Activated T-cell treated with anti-CD3 and anti-CD28 coated beads for 4 hours (primary cell): ENCODE measurements around the gene AKR1C1.
"Not testable (repeated sequence)": the region's sequence is repeated elsewhere in the genome, so short reads cannot be mapped to it uniquely, and the experiment has no call there.

Source experiments
- DNase-seq: peaks from one replicate; pipeline ENCODE4 v3.0.0-alpha.2; 2020

AKR1C1 gene

DNA sequence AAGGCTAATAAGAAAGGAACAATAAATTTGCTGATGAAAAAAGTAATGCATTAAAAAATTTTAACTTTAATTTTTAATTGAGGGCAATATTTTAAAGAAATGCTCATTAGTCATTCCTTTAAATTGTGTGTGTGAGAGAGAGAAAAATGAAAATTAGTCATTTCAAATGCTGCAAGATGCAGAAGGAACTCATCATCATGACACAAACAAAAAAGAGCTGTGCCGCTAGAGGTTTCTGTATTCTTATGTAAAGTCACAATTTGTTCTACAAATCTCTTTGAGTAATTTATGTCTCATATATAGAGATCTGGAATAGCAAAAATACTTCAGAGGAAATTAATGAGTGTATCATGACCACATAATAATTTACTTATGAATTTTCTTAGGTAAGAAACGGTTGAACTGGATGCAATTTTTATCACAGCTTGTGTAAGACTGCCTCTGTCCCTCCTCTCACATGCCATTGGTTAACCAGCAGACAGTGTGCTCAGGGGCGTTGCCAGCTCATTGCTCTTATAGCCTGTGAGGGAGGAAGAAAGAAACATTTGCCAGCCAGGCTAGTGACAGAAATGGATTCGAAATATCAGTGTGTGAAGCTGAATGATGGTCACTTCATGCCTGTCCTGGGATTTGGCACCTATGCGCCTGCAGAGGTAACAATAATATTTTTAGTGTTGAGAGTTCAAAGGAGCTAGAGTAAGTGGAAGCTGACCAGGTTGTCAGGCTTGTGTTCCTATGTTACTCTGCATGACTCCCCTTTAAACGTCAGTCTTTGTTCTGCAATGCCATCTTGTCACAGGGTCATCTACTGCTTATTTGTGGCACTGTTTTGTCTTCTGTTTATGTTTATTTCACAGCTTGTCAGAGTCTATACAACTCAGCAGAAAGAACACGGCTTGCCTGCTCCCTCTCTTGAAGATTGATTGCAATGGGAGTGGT lies at the start of gene AKR1C1:
Gene AKR1C1, plus strand, starts transcription at position 540 of the 939 bp plus-strand sequence. Its CDS starts 30 bp downstream, at position 570.
- not testable (repeated sequence) for DNase-seq

DNA sequence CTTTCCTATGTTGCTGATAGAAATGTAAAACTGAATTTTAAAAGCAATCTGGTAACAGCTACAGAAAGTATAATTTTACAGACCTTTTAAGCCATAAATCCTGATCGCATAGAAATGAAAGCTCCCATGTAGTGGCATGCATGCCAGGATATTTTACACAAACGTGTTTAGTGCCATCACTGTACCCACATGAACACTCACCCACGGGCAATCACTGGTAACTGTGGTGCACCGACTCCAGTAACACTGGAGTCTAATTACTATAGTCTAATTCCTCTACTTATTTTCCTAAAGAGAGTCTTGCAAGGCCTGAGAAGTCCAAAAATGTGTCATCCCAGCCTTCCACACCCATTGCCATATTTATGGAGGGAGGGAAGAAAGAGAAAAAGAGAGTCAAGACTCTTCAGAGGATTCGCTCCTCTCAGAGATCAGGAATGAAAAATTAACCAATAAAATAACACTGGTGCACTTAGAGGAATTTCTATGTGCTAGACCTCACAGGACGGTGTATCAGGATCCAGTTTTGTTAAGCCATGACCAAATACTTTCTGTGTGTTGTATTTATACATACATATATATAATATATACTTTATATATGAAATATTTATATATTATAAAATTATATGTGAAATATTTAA lies 48.9 kb upstream of the AKR1C1 start:
- DNase-seq: no peak

GRCh38 chr10:4916086-4916716 lies 47.0 kb upstream of the AKR1C1 start:
- no peak for DNase-seq

DNA sequence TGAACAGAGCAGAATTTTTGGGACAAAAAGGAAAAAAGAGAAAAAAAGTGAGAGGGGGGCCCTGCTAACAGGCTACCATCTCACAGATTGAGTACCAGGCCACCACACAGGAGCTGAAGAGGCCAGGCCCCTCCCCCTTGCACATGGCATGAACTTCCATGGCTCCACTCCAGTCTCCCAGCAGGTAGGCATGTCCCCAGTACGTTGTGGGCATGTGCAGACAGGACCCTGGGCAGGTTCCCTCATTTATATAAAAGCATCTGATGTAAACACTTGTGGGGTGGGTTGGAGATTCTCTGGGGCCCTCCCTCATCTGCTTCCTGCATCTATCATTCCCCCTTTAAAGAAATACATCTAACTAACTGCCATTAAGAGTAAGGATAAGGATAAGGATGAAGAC lies 45.0 kb upstream of the AKR1C1 start:
- DNase-seq: no peak

GRCh38 chr10:4924482-4924881 lies 38.7 kb upstream of the AKR1C1 start:
- DNase-seq: not testable (repeated sequence)

DNA sequence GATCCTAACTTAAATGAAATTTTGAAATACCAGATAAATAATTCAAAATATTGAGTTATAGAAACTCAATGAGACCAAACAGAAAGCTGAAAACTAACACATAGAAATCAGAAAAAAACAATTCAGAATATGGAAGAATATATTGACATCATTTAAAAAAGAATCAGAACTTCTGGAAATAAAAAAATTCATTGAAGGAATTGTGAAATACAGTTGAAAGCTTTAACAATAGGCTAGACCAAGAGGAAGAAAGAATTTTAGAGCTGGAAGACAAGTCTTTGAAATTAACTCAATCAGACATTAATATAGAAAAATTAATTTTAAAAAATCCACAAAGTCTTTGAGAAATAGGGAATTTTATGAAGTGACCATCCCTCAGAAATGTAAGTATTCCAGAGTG lies 36.8 kb upstream of the AKR1C1 start:
- DNase-seq: no peak

- no peak for DNase-seq
These were observed 31.6 kb upstream of the AKR1C1 start for GRCh38 chr10:4931587-4931986.

GRCh38 chr10:4934391-4934987 lies 28.7 kb upstream of the AKR1C1 start:
- DNase-seq: no peak

- DNase-seq: no peak
These were observed 25.9 kb upstream of the AKR1C1 start for GRCh38 chr10:4937346-4937745.

DNA sequence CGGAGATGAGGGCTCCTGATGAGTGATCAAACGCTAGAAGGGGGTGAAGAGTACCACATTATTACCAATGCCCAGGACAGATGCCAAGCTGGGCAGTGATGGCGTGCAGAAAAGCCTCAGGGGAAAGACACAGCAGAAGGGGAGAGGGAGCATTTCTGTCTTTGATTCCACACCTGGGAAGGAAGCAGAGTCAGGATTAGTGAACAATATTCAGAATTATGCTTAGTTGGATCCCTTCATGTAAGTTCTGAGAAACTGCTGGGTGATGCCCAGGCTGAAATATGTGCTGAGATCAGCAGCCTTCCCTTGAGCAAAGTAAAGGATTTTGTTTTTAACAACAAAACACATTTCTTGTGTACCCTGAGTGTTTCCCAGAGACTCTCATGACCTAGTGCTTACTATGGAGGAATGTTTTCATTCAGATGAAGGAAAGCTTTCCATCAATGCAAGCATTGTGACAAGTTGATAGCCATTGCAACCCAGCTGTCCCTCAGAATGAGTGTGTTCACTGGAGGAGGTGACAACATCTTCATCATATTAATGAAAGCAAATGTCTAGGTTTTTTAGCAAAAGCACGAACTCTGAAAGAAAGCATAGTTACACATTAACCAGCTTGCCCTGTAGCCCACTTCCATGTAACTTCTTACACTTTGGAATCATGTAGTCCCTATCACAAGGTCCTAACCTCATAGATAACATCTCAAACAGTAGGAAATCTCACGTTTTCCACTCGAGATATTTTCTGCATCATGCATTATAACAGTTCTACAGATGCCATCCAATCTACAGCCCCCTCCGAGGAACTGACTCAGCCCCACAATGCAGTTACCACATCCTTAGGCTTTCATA lies 23.8 kb upstream of the AKR1C1 start:
- no peak for DNase-seq

DNA sequence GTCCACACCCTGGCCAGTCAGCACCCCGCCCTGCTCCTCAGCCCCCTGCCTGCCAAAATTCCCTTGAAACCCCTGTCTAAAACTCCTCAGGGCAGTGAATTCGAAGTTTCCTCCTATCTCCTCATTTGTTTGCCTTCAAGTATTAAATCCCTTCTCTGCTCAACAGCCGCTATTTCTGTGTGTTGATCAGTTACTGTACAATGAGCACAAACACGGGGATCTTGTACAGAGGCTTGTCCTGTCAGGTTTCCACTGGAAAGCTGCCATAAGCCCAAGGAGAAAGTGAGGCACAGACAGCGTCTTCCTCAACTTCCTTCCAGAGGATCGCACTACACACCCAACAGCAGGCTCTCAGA lies 23.2 kb upstream of the AKR1C1 start:
- DNase-seq: not testable (repeated sequence)

DNA sequence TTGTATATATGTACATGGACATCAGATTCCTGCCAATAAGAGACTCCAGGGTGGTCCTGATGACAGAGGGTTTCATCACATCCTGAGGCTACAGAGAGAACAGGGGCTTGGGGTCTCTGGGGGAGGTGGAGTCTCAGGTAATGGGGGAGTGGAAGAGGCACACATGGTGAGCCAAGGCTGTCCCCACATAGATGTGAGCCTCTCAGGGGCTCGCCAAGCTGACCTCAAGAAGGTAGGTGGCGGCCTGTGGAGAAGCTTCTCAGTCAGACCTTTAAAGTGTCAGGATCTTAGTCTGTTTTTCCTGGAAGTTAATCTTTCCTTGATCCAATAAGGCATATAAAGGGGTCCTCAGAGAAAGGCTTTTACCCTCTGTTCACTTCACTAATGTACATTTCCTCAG lies 22.3 kb upstream of the AKR1C1 start:
- not testable (repeated sequence) for DNase-seq

DNA sequence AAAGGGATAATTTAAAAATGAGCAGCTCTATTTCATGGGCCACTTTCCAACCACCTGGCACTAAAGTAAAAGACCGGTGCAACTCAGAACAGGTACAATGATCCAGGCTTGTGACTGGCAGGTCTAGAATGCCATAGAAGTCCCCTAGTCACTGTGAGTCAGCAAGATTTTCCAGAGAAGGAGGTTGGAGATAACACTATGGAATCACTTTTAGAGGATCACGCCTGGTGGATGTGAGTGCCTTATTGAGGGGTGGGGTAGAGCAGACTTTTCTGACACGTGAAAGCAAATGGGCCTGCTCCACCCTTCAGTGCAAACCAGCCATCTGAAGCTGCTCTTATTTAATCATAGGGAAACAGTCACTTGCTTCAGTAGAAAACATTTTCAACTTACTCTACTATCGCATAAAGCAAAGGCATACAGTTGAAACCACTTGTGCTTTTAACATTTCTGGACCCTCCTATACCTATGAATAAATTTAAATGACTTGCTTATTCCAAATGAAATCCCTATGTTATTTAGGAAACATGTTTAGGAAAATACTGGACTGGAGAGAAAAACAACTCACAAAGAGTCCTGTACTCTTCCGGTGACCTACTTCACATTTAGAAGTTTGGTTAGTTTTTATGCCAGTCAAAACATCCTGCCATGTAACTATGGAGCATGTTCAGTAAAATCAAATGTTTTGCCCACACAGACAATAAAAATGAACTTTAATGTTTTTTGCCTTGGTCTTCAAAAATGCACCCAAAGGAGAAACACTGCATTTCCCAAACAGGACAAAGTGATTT lies 21.5 kb upstream of the AKR1C1 start:
- no peak for DNase-seq

GRCh38 chr10:4942931-4943330 lies 20.3 kb upstream of the AKR1C1 start:
- DNase-seq: not testable (repeated sequence)

- DNase-seq: not testable (repeated sequence)
These were observed 19.8 kb upstream of the AKR1C1 start for GRCh38 chr10:4943416-4943815.

- no peak for DNase-seq
These were observed 19.4 kb upstream of the AKR1C1 start for GRCh38 chr10:4943821-4944220.

DNA sequence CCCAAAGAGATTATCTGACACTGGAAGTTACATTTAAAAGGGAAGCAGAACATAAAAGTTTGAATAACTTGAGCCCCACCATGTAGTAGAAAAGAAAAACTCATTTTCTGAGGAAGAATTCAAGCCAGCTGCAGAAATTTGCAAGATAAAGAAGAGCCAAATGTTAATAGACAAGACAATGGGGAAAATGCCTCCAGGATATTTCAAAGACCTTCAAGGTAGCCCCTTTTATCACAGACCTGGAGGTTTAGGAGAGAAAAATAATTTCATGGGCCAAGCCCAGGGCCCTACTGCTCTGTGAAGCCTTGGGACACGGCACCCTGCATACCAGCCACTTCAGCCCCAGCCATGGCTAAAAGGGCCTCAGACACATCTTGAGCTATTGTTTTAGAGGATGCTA lies 18.4 kb upstream of the AKR1C1 start:
- DNase-seq: no peak

DNA sequence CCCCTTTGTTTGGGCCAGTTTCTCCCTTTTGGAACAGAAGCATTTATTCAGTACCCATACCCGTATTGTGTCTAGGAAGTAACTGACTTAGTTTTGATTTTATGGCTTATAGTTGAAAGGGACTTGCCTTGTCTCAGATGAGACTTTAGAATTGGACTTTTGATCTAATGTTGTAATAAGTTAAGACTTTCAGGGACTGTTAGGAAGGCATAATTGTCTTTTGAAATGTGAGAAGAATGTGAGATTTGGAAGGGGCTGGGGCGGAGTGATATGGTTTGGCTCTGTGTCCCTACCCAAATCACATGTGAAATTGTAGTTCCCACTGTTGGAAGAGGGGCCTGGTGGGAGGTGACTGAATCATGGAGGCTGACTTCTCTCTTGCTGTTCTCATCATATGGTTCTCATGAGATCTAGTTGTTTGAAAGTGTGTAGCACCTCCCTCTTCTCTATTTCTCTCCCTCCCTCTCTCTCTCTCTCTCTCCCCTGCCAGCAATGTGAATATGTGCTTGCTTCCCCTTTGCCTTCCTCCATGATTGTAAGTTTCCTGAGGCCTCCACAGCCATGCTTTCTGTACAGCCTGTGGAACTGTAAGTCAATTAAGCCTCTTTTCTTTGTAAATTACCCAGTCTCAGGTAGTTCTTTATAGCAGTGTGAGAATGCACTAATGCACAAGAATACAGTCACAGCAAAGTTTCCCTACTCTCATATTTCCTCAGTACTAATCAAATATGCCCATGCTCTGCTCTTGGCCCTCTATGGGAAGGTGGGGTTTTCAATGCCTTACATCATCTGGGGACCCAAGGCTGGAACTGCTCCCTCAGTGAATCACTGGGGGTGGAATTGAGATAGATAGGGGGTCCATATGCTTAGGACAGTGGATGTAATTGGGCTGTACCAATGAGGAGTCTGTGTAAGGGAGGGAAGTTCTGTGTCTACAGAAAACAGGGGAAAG lies 17.2 kb upstream of the AKR1C1 start:
- no peak for DNase-seq

- DNase-seq: no peak
These were observed 16.1 kb upstream of the AKR1C1 start for GRCh38 chr10:4947039-4947634.
